Measurements from ENCODE around the gene WWC1. TPM values are rescaled to one million over a fixed set of nuclear protein-coding genes. Genes with fewer than 3 reads are reported as not detected.

The WWC1 gene
- total and polyA plus RNA-seq, 10 of the 15 experiments (the other 5 are each of a cell fraction or from before 2014, with no cell fraction given): 0.50 to 7.8 (median 2.5) TPM

DNA sequence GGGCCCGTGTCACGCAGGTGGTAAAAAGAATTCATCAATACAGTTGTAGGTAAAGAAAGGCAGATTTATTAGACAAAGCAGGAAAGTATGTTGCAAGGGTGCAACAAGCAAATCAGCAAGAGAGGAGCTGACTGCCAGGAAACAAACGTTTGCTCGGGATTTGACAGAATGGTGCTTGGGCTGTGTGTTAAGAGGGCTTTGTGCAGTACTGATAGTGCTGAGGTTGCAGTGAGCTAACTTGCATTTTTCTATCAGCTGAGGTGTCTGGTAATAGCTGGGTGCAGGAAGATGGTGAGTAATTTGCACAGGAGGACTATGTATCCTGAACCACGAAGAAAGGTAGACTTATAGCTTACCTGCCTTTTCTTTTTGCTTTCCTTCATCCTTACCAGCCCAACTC is 190.9 kb downstream of the WWC1 start:
- CTCF ChIA-PET: no interaction called here
- TF ChIP-seq MYB (IDR thresholded peaks at IDR 0.05; ENCODE audit: borderline replicate concordance, low read depth, low read length): no peak
- no peak for TF ChIP-seq EZH2 (IDR thresholded peaks at IDR 0.05; ENCODE audit: borderline replicate concordance, control insufficient read depth, low read depth, low read length)
- TF ChIP-seq, protein P1, sequence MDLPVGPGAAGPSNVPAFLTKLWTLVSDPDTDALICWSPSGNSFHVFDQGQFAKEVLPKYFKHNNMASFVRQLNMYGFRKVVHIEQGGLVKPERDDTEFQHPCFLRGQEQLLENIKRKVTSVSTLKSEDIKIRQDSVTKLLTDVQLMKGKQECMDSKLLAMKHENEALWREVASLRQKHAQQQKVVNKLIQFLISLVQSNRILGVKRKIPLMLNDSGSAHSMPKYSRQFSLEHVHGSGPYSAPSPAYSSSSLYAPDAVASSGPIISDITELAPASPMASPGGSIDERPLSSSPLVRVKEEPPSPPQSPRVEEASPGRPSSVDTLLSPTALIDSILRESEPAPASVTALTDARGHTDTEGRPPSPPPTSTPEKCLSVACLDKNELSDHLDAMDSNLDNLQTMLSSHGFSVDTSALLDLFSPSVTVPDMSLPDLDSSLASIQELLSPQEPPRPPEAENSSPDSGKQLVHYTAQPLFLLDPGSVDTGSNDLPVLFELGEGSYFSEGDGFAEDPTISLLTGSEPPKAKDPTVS (IDR thresholded peaks at IDR 0.05; ENCODE audit: low read depth, low read length): no peak
- TF ChIP-seq, protein P2, sequence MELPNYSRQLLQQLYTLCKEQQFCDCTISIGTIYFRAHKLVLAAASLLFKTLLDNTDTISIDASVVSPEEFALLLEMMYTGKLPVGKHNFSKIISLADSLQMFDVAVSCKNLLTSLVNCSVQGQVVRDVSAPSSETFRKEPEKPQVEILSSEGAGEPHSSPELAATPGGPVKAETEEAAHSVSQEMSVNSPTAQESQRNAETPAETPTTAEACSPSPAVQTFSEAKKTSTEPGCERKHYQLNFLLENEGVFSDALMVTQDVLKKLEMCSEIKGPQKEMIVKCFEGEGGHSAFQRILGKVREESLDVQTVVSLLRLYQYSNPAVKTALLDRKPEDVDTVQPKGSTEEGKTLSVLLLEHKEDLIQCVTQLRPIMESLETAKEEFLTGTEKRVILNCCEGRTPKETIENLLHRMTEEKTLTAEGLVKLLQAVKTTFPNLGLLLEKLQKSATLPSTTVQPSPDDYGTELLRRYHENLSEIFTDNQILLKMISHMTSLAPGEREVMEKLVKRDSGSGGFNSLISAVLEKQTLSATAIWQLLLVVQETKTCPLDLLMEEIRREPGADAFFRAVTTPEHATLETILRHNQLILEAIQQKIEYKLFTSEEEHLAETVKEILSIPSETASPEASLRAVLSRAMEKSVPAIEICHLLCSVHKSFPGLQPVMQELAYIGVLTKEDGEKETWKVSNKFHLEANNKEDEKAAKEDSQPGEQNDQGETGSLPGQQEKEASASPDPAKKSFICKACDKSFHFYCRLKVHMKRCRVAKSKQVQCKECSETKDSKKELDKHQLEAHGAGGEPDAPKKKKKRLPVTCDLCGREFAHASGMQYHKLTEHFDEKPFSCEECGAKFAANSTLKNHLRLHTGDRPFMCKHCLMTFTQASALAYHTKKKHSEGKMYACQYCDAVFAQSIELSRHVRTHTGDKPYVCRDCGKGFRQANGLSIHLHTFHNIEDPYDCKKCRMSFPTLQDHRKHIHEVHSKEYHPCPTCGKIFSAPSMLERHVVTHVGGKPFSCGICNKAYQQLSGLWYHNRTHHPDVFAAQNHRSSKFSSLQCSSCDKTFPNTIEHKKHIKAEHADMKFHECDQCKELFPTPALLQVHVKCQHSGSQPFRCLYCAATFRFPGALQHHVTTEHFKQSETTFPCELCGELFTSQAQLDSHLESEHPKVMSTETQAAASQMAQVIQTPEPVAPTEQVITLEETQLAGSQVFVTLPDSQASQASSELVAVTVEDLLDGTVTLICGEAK (IDR thresholded peaks at IDR 0.05; ENCODE audit: borderline replicate concordance): no peak
- no peak for TF ChIP-seq SREBF1 (IDR thresholded peaks at IDR 0.05; ENCODE audit: low read length)
- TF ChIP-seq SUPT20H (IDR thresholded peaks at IDR 0.05; ENCODE audit: borderline replicate concordance, control insufficient read depth, low read depth, low read length): no peak
- no peak for TF ChIP-seq CHD1 (IDR thresholded peaks at IDR 0.05; ENCODE audit: low read depth, low read length)
- TF ChIP-seq, protein P3, sequence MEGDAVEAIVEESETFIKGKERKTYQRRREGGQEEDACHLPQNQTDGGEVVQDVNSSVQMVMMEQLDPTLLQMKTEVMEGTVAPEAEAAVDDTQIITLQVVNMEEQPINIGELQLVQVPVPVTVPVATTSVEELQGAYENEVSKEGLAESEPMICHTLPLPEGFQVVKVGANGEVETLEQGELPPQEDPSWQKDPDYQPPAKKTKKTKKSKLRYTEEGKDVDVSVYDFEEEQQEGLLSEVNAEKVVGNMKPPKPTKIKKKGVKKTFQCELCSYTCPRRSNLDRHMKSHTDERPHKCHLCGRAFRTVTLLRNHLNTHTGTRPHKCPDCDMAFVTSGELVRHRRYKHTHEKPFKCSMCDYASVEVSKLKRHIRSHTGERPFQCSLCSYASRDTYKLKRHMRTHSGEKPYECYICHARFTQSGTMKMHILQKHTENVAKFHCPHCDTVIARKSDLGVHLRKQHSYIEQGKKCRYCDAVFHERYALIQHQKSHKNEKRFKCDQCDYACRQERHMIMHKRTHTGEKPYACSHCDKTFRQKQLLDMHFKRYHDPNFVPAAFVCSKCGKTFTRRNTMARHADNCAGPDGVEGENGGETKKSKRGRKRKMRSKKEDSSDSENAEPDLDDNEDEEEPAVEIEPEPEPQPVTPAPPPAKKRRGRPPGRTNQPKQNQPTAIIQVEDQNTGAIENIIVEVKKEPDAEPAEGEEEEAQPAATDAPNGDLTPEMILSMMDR (IDR thresholded peaks at IDR 0.05 in 2 of 3, conservative IDR thresholded peaks at IDR 0.05 in 1 of 3; ENCODE audit: control insufficient read depth in 2 of 3, extremely low read depth in 1 of 3, insufficient read depth in 1 of 3, low read depth in 3 of 3, low read length in 3 of 3): no peak
- TF ChIP-seq NRF1 (conservative IDR thresholded peaks at IDR 0.05; ENCODE audit: low read depth, low read length): no peak
- TF ChIP-seq, protein P4, sequence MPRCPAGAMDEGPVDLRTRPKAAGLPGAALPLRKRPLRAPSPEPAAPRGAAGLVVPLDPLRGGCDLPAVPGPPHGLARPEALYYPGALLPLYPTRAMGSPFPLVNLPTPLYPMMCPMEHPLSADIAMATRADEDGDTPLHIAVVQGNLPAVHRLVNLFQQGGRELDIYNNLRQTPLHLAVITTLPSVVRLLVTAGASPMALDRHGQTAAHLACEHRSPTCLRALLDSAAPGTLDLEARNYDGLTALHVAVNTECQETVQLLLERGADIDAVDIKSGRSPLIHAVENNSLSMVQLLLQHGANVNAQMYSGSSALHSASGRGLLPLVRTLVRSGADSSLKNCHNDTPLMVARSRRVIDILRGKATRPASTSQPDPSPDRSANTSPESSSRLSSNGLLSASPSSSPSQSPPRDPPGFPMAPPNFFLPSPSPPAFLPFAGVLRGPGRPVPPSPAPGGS (IDR thresholded peaks at IDR 0.05; ENCODE audit: borderline replicate concordance, insufficient read depth, low read depth, low read length, poor library complexity, severe bottlenecking): no peak
- TF ChIP-seq, protein P5, sequence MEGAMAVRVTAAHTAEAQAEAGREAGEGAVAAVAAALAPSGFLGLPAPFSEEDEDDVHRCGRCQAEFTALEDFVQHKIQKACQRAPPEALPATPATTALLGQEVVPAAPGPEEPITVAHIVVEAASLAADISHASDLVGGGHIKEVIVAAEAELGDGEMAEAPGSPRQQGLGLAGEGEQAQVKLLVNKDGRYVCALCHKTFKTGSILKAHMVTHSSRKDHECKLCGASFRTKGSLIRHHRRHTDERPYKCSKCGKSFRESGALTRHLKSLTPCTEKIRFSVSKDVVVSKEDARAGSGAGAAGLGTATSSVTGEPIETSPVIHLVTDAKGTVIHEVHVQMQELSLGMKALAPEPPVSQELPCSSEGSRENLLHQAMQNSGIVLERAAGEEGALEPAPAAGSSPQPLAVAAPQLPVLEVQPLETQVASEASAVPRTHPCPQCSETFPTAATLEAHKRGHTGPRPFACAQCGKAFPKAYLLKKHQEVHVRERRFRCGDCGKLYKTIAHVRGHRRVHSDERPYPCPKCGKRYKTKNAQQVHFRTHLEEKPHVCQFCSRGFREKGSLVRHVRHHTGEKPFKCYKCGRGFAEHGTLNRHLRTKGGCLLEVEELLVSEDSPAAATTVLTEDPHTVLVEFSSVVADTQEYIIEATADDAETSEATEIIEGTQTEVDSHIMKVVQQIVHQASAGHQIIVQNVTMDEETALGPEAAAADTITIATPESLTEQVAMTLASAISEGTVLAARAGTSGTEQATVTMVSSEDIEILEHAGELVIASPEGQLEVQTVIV (IDR thresholded peaks at IDR 0.05; ENCODE audit: borderline replicate concordance, partially characterized antibody): no peak

More for the DNA sequence above, 190.9 kb downstream of the WWC1 start:
- Histone ChIP-seq H3K4me1 (ENCODE audit: control insufficient read depth, insufficient read depth, low read length) (peaks cover 9% of the 10 kb centered on the region; the same call in 1 of the 2 replicates), H3K27me3 (replicated peaks in 1 of 2; ENCODE audit: control insufficient read depth in 2 of 2, insufficient read depth in 2 of 2, low read length in 1 of 2) (no peaks in the 10 kb centered on the region), H3K79me2 (ENCODE audit: control insufficient read depth, insufficient read depth, low read length) (peaks cover 12% of the 10 kb centered on the region), H3K27ac (ENCODE audit: control insufficient read depth, insufficient read depth) (no peak overlapping the region), H3K36me3 (ENCODE audit: control insufficient read depth in 2 of 2, insufficient read depth in 2 of 2, low read length in 1 of 2) (no peaks in the 10 kb centered on the region), H2AFZ (ENCODE audit: control insufficient read depth, low read depth, low read length) (no peak overlapping the region), H3K9ac (ENCODE audit: control insufficient read depth, insufficient read depth, low read length) (no peak overlapping the region), H3K9me3 (replicated peaks; ENCODE audit: control insufficient read depth, insufficient read depth, low read length) (no peaks in the 10 kb centered on the region), H4K20me1 (ENCODE audit: control insufficient read depth, insufficient read depth) (no peaks in the 10 kb centered on the region), H3K4me2 (ENCODE audit: control insufficient read depth, insufficient read depth) (no peak overlapping the region), H3K4me3 (no peak overlapping the region)
- ATAC-seq (no peak), DNase-seq (ENCODE audit: low read depth, low spot score) (no peak), FAIRE-seq (no peak)
- ChIA-PET RAD21 (ENCODE audit: unreplicated experiment) (no interaction called here), POLR2A (interaction anchor here (0.6 kb wide), 1 partner anchor 51 kb away, joined by 3 read pairs; no protein-coding TSS in a partner anchor), SMC1A (ENCODE audit: uncharacterized antibody, unreplicated experiment) (interaction anchor here (1.3 kb wide), 1 partner anchor 18 kb away, joined by 3 read pairs; no protein-coding TSS in a partner anchor)
- no TSS peak for BruUV-seq (replicated peaks)
- intact Hi-C loops (cut with micrococcal nuclease; ENCODE audit: unreplicated experiment): no loop called here
- in situ Hi-C loops (cut with MboI): no loop called here
- 98% methylated on average over 5 of the region's 5 CpGs for WGBS (ENCODE audit: insufficient coverage, insufficient replicate concordance, low lambda C conversion rate, missing lambda C conversion rate)
